Measurements from ENCODE around the gene PLXNB3.

GRCh38 chrX:153766098-153766817, 2.2 kb downstream of the PLXNB3 start:
- TF ChIP-seq CTCF (IDR thresholded peaks at IDR 0.05) (no peak), POLR2A (IDR thresholded peaks at IDR 0.05) (peak in 1 of 2 donors; percentile 33)
